ENCODE data around the gene ADGRD1.

ADGRD1 gene

DNA sequence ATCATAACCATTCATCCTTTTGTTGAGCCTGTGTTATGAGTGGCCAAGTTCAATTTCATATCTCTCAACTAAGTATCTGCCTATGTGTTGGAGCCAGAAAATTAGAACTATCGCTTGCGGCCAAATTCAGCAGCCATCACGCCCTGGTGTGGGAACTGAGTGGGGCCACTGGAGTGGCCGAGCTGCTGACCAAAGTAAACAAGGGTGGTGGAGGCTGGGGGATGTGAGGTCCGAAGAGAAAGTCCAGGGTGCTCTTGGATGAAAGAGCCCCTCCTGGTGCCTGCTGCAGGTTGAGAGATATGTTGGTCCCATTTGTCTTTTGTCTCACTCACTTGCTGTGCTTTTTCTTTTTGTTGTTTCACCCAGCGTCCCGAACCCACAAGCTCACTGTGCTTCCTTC lies 14.9 kb downstream of the ADGRD1 start:
- DNase-seq: no peak

DNA sequence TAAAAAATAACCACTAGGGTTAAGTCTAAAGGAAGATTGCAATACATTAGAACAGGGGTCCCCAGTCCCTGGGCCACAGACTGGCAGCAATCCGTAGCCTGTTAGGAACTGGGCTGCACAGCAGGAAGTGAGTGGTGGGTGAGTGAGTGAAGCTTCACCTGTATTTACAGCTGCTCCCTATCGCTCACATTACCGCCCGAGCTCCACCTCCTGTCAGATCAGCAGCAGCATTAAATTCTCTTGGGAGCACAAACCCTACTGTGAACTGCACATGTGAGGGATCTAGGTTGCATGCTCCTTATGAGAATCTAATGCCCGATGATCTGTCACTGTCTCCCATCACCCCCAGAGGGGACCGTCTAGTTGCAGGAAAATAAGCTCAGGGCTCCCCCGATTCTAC lies 15.5 kb downstream of the ADGRD1 start:
- DNase-seq: no peak

DNA sequence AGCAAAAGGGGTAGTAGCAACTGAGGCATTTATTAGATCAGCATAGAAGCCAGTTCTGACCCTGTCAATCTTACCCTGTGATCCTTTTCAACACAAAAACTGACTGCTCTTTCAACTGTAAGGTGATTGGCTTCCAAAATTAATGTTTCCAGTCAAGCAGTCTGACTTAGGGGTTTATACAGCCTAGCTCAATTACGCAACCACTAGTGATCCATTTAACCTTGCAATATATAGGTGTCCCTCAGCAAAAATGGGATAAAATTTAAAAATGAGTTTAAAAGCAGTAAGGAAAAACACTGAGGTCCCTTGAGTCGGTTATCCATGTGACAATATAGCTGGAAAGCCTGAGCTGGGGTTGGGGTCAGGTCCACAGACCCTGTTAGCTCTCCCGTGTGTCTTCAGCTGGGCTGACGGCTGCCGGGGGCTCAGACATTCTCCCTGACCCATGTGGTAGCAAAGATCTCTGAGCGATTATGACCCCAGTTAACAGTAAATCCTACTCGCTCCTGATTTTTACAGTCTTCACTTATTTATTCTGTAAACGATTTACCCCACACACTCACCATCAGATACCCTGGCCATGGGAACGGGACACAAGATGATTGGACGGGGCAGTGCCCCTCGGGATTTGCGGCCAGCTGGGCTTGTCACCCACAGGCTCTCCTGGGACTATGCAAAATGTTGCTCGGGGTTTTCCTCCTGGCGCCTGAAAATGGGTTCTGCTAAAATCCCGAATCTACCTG lies 16.6 kb downstream of the ADGRD1 start:
- DNase-seq: no peak

DNA sequence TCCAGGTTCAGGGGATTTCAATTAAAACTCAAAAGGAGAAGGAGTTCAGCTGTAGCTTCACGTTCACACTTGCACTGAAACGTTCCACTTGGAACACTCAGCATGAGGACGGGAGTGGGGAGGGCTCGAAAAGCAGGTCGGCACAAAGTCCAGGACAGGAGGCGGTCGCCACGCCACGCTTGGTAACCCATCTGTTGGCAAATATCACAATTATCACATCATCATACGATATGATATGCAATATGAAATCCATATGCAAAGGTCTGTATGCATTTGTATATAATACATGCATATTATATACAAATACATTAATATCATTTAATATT lies 17.2 kb downstream of the ADGRD1 start:
- DNase-seq: no peak

DNA sequence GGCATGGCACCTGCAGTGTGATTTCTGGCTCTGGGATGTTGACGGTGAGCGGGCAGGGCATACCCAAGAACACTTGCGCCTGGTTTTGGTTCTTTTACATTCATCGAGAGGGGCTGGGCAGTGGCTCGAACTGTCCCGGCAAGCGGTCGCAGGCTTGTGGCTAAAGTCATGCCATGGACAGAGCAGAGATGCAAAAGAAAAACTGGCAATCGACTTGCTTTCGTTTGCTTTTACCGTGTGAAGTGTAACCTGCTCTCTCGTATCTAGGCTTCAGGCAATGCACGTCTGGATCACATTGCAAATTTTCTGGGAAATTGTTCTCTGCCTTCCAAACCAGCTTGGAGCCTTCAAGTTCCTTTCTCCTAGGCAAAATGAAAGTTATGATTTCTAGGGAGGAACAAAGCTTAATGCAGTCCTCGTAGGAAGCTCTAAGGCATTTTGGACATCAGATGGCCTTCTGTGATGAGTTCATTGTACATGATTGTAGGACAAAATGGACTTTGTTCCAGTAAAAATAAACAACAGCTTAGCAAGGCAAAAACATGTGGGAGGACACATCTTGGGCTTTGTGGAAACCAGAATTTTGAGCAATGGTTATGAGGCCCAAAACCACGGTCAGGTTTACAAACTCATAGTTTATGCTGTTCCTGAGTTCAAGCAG lies 18.3 kb downstream of the ADGRD1 start:
- DNase-seq: no peak

DNA sequence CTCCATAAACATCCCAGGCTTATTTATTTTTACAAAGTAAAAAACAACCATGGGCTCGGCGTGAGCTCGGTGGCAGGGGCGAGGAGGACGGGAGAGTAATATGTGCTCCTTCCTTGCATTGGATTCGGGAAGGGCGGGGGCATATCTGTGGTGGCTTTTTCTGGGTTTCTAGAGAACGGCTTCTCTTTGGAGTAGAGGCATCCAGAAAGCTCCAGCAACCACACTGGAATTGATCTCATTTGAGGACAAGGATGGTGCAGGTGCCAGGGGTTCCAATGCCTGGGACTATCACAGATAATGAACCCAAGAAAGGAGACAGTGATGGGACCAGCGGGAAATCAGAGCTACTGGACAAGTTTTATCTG lies 18.9 kb downstream of the ADGRD1 start:
- no peak for DNase-seq

DNA sequence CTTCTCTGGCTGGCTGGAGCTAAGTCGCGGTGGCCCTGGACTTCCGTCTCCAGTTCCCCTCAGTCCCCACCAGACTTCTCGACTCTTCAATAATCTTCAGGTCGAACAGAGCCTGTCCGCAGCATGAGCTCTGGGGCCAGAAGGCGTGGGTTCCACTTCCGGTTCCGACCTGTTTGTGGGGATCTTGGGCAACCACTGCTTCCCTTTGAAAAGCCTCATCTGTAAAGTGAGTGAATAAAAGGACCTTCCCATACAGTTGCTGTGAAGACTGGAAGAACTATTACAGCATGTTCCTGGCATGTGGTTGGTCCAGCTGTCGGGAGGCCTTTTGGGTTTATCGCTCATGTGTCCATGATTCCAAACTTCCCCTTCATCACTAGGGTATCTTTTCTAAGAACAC lies 19.4 kb downstream of the ADGRD1 start:
- no peak for DNase-seq

DNA sequence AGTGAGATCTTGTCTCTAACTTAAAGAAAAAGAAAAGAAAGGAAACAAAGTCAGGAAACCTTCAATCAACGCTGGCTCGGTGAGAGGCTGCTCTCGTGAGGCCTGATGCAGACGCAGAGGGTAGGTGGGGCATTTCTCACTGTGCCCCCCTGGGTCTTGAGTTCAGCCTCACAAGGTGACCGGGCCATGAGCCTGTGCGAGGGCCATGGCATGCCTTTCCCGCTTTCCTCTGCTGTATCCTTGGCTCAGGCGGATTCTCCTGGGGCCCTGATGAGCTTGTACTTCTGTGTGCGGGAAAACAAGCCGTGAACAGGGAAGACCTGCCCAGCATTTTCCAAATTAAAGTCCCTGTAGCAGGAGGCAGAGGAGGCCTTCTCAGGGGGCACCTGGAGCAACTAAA lies 20.2 kb downstream of the ADGRD1 start:
- no peak for DNase-seq

DNA sequence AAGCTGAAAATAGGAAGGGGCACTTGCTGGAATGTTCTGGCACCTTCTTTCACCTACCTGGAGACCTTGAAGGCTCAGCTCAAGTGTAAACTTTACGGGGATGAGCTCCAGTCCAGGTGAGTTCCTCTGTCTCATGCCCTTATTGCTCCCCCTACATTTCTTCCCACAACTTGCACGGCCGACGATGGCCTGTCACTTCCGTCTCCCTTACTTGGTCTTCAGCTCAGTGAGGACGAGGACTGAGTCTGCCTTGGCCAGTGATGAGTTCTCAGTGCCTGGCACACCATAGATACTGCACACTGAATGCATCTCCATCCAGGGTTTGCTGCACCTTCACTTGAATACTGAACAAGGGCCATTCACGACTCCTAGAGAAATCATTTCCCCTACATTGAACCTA lies 21.4 kb downstream of the ADGRD1 start:
- no peak for DNase-seq

DNA sequence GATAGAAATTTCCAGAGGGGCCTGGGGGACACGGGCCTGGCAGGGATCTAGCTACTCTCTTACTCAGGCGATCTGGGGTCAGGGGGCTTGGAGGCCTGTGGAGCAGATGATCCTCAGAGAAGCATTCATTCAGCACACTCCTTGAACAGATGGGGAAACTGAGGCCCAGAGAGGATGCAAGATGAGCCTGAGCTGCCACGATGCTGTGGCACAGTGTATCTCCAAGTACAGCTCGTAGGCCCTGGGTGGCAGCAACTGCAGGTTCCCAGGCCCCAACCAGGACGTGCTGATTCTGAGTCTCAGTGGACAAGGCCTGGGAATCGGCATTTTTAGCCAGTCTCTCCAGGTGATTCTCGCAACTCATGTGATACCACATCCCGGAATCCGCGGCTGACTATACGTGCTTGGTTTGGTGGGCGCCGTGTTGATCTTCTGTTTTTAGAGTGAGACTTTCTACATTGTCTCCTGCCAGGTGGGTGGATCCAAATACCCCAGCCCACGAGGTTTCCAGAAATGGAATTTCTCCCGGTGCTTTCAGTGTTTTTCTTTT lies 22.5 kb downstream of the ADGRD1 start:
- DNase-seq: no peak

DNA sequence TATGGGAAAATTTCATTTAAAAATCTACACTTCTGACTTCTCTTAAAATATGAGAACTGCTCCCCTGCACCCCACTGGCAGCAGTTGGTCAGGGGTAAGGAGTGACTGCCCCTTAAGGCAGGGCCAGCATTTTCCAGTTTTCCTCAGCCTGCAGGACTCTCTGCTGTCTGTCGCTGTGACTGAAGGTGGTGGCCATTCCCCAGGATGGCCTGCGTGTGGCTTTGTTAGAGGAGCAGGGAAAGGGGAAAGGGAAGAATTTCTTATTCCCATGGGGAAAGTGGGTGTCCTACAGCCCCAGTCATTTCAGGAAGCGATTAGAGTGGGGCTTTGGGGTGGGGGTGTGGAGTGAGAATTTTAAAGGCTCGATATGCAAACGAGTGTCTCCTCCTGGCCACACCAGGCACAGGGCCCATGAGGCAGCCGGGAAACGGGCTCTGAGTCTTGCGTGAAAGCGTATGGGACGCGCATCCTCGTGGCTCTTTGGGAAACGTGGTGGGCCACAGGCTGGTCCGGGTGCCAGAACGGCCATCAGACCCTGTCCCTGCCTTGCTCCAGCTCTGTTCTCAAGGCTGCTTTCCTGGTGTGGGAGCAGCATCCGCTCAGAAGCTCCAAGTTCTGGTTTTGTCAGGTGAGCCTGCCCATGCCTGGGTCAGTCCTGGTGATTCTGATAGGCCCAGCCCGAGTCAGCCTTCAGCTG lies 23.5 kb downstream of the ADGRD1 start:
- no peak for DNase-seq

DNA sequence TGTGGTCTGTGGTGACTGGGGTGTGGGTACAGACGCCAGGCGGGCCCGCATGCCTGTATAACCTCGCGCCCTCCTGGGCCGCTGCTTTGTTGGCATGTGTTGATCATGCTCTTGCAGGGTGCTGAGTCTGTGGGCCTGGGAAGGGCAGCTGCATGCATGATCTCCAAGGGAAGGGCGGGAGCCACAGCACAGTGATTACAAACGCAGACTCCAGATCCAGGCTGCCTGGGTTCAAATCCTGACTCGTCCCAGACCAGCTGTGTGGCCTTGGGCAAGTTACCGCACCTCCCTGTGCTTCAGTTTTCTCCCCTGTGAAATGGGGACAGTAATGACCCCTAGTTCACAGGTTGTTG lies 24.0 kb downstream of the ADGRD1 start:
- DNase-seq: no peak

DNA sequence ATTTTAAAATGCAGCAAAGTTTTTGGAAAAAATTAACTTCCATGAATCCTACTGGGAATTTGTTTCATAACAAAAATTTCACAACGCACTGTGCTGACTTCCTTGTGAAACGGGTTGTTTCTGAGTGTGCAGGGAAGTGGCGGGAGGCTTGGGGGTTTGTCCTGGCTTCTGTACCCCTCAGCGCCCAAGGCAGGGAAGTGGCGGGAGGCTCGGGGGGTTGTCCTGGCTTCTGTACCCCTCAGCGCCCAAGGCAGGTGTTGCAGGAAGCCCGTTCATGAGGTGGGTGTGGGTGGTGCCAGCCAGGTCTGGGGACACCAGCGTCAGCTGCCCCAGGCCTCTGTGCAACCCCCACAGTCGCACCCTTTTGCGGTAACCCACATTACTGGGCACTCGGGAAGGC lies 25.1 kb downstream of the ADGRD1 start:
- DNase-seq: no peak

DNA sequence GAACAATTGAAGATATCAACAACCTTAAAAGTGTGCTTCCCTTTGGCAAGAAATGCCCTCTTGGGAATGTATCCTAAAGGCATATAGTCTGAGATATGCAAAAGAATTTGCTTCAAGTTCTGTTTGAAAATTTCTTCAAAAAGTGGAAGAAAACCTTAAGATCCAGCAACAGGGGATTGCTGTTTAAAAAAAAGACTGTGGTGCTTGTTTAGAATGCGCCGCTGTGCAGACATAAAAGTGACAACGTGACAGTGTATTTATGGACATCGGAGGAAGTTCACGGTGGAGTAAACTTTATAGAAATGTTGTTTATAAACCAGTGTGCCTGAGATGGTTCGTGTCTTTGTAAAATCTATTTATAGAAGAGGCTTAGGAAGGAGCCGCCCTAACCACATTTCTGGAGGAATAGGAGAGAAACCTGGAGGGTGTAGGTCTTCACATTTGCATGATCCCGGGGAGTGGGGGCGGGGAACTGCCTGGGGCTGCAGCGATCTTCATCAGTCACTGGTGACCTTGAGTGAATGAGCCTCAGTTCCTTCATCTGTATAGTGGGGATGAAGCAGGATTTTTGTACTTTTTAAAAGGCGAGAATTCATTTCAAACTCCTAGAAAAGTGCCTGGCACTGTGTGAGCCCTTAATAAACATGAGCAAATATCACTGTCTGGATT lies 27.5 kb downstream of the ADGRD1 start:
- no peak for DNase-seq

DNA sequence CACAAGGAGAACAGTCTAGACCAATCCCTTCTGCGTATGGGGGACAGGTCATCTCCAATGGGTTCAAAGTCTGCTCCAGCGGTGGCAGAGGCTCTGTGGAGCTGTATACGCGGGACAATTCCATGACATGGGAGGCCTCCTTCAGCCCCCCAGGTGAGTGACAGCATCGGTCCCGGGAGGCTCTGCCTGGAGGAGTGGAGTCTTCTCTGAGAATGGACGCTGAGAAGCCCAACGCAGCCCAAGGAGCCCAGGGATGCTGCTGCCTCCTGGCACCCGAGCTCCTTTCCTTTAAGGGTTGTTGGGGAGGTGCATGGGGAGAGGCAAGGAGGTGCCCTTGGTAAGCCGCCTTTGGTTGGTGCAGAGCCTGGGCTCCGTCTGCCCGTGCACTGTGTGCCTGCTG lies 28.2 kb downstream of the ADGRD1 start:
- DNase-seq: no peak

DNA sequence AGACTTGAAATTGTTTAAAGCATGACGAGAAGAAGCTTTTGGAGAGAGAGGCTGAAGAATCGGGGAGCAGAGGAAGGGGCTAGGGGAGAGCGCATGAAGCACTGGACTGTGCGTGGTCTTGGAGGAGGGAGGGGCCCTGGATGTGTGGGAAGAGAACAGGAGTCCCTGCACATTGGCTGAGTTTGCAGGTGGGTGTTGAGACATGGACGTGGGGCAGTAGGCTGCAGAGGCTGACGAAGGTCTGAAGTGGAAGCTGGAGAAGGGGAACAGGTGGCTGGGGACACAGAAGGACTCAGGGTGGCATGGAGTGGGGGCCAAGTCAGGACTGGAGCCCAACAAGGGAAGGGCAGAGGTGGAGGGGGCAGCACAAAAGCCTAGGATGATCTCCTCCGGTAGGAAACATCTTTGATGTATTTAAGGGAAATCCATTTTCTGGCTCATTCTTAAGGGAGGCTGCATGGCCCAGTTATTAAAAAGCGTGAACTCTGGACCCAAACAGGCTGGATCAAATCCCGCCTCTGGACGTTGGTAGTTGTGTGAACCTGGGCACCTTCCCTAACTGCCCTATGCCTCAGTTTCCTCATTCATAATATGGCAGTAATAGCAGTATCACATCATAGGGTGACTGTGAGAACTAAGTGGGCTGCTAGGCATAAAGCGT lies 29.0 kb downstream of the ADGRD1 start:
- DNase-seq: no peak

DNA sequence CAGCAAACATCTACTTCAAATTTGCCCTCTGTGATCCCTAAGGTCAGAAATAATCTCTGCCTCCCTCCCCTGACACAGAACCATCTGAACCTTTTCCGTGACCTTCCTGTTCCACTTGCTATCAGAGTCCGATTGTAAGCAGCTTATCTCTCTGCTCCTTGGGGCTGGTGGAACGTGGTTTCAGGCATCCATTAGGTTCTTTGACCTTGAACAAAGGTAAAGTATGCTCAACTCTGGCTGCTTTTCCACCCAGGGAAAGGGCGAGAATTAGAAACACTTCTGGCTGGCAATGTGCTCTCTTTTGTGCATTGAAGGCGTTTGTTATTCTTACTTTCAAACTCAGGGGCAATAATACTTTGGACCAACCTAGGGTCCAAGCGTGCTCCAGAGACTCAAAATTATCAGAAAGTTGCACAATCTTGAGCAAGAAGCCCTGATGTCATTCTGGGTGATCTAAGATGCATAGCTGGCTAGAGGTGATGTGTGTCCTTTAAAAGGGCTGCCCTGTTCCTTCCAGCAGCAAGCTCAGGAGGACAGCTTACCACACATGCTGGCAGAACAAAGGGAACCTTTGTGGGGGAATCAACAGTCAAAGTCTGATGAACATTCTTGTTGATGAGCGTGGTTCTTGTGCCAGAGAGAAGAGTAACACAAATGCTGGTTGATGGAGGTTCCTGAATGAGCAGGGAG lies 29.8 kb downstream of the ADGRD1 start:
- DNase-seq: no peak

DNA sequence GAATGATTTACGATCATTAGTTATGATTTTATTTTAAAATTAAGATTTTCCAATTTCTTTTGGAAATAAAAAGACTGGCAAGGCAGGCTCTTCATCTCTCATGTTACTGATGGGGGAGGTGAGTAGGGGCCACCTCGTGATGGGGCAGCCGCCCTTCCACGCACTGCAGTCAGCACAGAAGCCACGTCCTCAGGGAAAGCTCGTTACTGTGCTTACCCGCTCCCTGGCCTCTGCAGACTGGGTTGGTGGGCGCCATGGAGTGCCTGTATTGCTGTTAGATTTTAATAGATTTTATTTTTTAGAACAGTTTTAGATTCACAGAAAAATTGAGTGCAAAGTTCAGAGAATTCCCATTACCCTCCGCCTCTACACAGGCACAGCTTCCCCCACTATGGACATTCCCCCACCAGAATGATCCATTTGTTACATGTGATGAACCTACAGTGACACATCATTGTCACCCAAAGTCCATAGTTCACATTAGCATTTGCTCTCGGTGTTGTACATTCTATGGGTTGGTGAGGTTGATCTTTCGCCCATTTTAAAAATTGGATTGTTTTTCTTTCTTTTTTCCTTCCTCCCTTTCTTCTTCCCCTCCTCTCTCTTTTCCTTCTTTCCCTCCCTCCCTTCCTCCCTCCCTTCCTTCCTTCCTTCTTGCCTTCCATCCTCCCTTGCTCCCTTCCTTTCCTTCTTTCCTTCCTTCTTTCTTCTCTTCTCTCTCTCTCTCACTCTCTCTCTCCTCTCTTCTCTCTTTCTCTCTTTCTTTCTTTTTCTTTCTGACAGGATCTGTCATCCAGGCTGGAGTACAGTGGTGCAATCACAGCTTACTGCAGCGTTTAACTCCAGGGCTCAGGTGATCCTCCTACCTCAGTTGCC lies 30.7 kb downstream of the ADGRD1 start:
- no peak for DNase-seq

DNA sequence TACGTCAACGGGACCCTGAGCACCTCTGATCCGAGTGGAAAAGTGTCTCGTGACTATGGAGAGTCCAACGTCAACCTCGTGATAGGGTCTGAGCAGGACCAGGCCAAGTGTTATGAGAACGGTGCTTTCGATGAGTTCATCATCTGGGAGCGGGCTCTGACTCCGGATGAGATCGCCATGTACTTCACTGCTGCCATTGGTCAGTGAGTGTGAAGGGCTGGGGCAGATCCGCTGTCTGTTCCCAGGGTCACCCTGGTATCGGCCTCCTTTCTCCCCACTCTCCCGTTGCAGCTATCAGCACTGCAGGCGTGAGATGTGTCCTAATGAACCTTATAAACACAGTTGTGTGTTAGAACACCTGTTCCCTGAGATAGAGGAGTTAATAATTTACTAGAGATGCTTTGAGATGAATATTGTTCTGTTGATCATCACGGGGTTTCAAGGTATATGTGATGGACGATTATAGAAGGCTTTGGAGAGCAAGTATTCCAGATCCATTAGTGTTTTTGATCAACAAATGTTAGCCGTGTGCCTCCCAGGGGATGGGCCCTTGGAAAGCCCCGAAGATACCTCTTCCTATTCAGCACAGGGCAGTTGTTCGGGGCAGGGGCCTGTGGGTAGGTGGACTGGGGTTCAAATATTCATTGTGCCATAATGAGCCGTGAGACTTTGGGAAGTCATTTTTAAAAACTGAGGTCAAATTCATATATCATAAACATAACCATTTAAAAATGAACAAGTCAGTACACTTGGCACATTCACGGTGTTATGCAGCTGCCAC lies 33.6 kb downstream of the ADGRD1 start:
- DNase-seq: no peak

DNA sequence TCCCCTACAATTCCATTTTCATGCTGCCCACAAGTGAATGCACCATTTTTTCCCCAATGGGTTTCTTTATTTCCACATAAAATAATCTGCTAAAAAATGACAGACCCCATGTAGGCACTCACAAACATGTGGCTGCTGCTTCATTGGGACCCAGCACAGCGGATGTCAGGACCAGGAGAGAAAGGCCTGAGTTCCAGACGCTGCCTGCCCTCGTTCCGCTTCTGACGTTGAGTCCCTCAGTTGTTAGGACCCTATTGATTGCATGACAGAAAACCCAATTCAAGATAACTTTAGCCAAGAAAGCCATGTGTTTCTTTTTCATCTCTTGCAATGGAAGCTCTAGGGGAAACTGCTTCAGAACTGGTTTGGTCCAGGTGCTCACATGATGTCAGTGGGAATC lies 34.6 kb downstream of the ADGRD1 start:
- no peak for DNase-seq

DNA sequence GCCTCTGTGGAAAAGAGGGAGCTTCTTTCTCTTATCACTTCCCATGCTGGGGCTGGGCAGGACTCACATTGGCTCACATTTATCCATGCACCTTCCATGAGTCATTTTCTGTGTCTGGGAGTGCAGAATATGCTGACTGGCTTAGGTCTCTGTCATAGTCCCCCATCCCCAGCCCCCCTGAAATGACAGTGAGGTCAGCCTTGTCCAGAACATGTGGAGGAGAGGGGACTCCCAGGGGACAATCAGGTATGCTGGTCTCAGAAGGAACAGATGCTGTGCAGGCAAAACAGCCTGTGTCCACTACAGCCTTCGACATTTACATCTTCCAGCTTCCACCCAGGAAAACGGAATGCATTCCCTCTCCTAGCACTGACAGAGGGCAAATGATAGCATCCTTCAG lies 35.0 kb downstream of the ADGRD1 start:
- no peak for DNase-seq

Data from NCI-H1092 treated with DMSO at 0.1 percent for 48 hours (cell line).